RWPE2 (cell line): ENCODE measurements around the gene BRSK2.
"Not testable (repeated sequence)": the region's sequence is repeated elsewhere in the genome, so short reads cannot be mapped to it uniquely, and the experiment has no call there.

ENCODE experiments used
- ATAC-seq: fragments of 200-7000 bp; cut with Tn5 transposase; 3 replicates; pipeline ENCODE4 v1.9.1; 2021; ENCODE audit warnings: low read depth
- DNase-seq: peaks from one replicate; pipeline ENCODE4 v3.0.0-alpha.2; 2020; ENCODE audit warnings: low spot score
- H3K27ac ChIP-seq: fragments of 450-650 bp; 2 replicates; pipeline ENCODE4 v1.5.1; 2017; ENCODE audit warnings: mild to moderate bottlenecking; ENCODE audit not compliant: poor library complexity, severe bottlenecking
- H3K27me3 ChIP-seq: fragments of 250-450 bp; sonication (Bioruptor Pico); 2 replicates; pipeline ENCODE4 v1.5.1; 2021; ENCODE audit warnings: mild to moderate bottlenecking, moderate library complexity; ENCODE audit not compliant: insufficient read depth, poor library complexity, severe bottlenecking
- H3K36me3 ChIP-seq: fragments of 250-450 bp; sonication (Bioruptor Pico); 2 replicates; pipeline ENCODE4 v1.5.1; 2020; ENCODE audit warnings: low read depth, mild to moderate bottlenecking, moderate library complexity
- H3K4me1 ChIP-seq: fragments of 250-450 bp; sonication (Bioruptor Pico); 2 replicates; pipeline ENCODE4 v1.5.1; 2021; ENCODE audit warnings: mild to moderate bottlenecking, moderate library complexity; ENCODE audit not compliant: insufficient read depth, poor library complexity, severe bottlenecking
- H3K4me3 ChIP-seq: fragments of 250-450 bp; sonication (Bioruptor Pico); 2 replicates; pipeline ENCODE4 v1.5.1; 2021; ENCODE audit warnings: mild to moderate bottlenecking, moderate library complexity; ENCODE audit not compliant: severe bottlenecking
- H3K9me3 ChIP-seq: fragments of 250-450 bp; sonication (Bioruptor Pico); 2 replicates; pipeline ENCODE4 v1.5.1; 2021; ENCODE audit warnings: mild to moderate bottlenecking, moderate library complexity; ENCODE audit not compliant: severe bottlenecking
- CTCF ChIP-seq: fragments of 450-650 bp; IDR thresholded peaks from one replicate; pipeline ENCODE4 v1.5.1; 2017; ENCODE audit warnings: mild to moderate bottlenecking, moderate library complexity; ENCODE audit not compliant: poor library complexity, severe bottlenecking

BRSK2 gene

DNA sequence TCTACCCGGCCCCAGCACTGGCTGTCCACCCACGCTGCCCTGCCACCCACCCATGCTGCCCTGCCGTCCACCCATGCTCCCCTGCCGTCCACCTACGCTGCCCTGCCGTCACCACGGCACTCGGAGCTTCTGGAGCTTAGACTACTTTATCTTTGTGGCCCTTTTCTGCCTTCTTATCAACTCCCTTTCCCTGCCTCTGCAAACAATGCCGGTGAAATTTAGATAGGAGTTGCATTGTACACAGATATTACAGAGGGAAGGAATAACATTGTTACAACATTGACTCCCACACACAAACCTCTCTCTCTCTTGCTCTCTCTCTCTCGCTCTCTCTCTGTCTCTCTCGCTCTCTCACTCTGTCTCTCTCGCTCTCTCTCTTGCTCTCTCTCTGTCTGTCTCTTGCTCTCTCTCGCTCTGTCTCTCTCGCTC is 33.7 kb upstream of the BRSK2 start:
- Histone ChIP-seq H3K27me3 (peaks cover 3% of the 10 kb centered on the region), H3K27ac (no peak overlapping the region), H3K36me3 (no peaks in the 10 kb centered on the region), H3K4me1 (no peaks in the 10 kb centered on the region), H3K9me3 (no peaks in the 10 kb centered on the region), H3K4me3 (no peak overlapping the region)
- DNase-seq (no peak), ATAC-seq (no peak)
- no peak for TF ChIP-seq CTCF

DNA sequence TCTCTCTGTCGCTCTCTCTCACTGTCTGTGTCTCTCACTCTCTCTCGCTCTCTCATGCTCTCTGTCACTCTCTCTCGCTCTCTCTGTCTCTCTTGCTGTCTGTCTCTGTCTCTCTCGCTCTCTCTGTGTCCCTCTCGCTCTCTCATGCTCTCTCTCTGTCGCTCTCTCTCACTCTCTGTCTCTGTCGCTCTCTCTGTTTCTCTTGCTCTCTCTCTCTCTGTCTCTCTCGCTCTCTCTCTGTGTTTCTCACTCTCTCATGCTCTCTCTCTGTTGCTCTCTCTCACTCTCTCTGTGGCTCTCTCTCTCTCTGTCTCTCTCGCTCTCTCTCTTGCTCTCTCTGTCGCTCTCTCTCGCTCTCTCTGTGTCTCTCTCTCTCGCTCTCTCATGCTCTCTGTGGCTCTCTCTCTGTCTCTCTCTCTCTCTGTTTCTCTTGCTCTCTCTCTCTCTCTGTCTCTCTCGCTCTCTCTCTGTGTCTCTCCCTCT is 33.2 kb upstream of the BRSK2 start:
- no peak for ATAC-seq
- no peak for DNase-seq
- no peaks in the 10 kb centered on the region for H3K4me1 ChIP-seq
- H3K27me3 ChIP-seq, result peaks cover 3% of the 10 kb centered on the region
- no peak for TF ChIP-seq CTCF
- H3K36me3 ChIP-seq, result no peaks in the 10 kb centered on the region
- no peak overlapping the region for H3K4me3 ChIP-seq
- H3K9me3 ChIP-seq, result no peaks in the 10 kb centered on the region
- H3K27ac ChIP-seq, result no peak overlapping the region

- ATAC-seq (no peak), DNase-seq (no peak)
Observed at GRCh38 chr11:1358286-1358685, 31.4 kb upstream of the BRSK2 start.

DNA sequence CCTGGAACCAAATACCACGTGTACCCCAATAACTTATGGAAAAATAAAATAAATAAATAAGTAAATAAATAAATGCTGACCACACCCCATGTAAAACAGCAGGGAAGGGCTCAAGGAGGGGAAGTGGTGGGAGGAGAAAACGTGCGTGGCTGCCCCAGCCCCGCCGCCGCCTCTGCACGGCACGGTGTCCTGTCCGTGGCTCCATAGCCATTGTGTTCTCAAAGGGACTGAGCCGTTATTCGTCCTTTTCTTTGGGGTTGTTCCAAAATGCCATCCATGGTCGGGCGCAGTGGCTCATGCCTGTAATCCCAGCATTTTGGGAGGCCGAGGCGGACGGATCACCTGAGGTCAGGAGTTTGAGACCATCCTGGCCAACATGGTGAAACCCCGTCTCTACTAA is 30.8 kb upstream of the BRSK2 start:
- H3K36me3 ChIP-seq, H3K27me3 ChIP-seq, H3K27ac ChIP-seq, ATAC-seq, H3K9me3 ChIP-seq, H3K4me1 ChIP-seq, H3K4me3 ChIP-seq, DNase-seq: not testable (repeated sequence)

More at GRCh38 chr11:1358286-1358685, 31.4 kb upstream of the BRSK2 start:
- Histone ChIP-seq H3K4me3 (no peak overlapping the region), H3K27ac (no peak overlapping the region), H3K27me3 (peaks cover 3% of the 10 kb centered on the region), H3K36me3 (no peaks in the 10 kb centered on the region), H3K9me3 (no peaks in the 10 kb centered on the region), H3K4me1 (no peaks in the 10 kb centered on the region)
- no peak for TF ChIP-seq CTCF

DNA sequence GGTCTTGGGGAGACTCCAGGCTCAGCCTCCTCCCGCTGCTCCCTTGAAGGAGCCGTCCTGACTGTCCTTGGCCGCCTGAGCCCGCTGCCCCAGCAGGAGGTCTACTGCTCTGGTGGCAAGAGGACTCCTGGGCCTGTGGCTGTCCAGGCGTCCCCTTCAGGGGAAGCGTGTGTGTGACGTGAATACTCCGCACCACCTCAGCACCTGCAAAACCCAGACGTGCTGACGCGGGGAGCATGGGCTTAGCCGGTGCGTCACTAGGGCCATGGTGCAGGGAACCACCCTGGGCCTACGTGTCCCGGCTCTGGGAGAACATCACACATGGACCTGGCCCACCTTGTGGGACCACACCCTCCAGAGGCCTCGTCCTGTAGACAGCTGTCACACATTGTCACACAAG is 30.2 kb upstream of the BRSK2 start:
- H3K4me3 ChIP-seq, result no peak overlapping the region
- H3K27me3 ChIP-seq, result peaks cover 3% of the 10 kb centered on the region
- ATAC-seq, result no peak
- no peaks in the 10 kb centered on the region for H3K36me3 ChIP-seq
- no peaks in the 10 kb centered on the region for H3K4me1 ChIP-seq
- no peak overlapping the region for H3K27ac ChIP-seq
- DNase-seq, result no peak
- TF ChIP-seq CTCF, result no peak
- H3K9me3 ChIP-seq, result no peaks in the 10 kb centered on the region
